Activated naive CD8-positive, alpha-beta T cell treated with anti-CD3 and anti-CD28 coated beads, Interleukin-2, amount 50 U/mL, for 24 hours (primary cell): ENCODE measurements around the gene TOX2.

Experiments
- ATAC-seq: fragments of 150-1000 bp; cut with Tn5 transposase; one replicate; pipeline ENCODE4 v1.10.0; 2021
- DNase-seq: peaks from one replicate; pipeline ENCODE4 v3.0.0; 2021
- H3K27ac Mint-ChIP-seq: one replicate; pipeline ENCODE4 v1.8.0; 2021; ENCODE audit warnings: mild to moderate bottlenecking, mixed read lengths
- H3K27me3 Mint-ChIP-seq: one replicate; pipeline ENCODE4 v1.8.0; 2021; ENCODE audit warnings: mixed read lengths
- H3K36me3 Mint-ChIP-seq: one replicate; pipeline ENCODE4 v1.8.0; 2021; ENCODE audit warnings: low read depth, mixed read lengths
- H3K4me1 Mint-ChIP-seq: one replicate; pipeline ENCODE4 v1.8.0; 2021; ENCODE audit warnings: mixed read lengths
- H3K4me3 Mint-ChIP-seq: one replicate; pipeline ENCODE4 v1.8.0; 2021; ENCODE audit warnings: mild to moderate bottlenecking, moderate library complexity, mixed read lengths
- H3K9me3 Mint-ChIP-seq: one replicate; pipeline ENCODE4 v1.8.0; 2021; ENCODE audit warnings: mixed read lengths

TOX2 gene

DNA sequence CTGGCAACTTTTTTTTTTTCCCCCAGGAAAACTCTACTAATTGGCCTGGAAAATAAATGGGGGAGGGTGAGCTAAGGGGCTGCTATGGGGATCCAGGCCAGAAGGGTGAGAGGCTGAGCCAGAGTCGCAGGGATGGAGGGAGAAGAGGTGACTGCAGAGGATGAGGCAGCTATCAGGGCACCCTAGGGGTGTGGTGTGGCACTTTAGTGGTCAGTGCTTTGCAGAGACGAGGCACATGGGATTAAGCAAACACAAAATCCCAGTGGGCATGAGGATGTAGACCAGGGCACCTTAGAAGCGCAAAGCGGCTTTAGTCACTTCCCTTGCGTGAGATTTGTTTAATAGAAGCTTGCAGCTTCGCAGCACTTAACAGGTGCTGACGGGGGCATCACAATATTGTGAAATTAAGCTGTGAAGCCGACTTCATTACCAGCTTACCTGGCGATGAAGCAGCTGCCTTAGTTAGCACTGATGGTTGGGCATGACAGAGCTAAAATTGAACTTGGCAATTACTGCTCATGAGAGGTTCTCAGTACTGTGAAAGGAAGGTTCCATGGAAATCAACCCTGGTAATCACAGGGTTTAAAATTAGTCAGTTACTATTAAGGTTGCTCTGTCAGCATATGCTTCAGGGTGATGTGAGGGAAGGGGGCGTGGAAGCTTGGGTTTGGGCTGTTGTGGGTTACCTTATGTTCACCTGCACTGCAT lies 26.0 kb downstream of the TOX2 start:
- Mint-ChIP-seq H3K4me1 (peaks cover 31% of the 10 kb centered on the region), H3K36me3 (no peaks in the 10 kb centered on the region)
- no peak for ATAC-seq

DNA sequence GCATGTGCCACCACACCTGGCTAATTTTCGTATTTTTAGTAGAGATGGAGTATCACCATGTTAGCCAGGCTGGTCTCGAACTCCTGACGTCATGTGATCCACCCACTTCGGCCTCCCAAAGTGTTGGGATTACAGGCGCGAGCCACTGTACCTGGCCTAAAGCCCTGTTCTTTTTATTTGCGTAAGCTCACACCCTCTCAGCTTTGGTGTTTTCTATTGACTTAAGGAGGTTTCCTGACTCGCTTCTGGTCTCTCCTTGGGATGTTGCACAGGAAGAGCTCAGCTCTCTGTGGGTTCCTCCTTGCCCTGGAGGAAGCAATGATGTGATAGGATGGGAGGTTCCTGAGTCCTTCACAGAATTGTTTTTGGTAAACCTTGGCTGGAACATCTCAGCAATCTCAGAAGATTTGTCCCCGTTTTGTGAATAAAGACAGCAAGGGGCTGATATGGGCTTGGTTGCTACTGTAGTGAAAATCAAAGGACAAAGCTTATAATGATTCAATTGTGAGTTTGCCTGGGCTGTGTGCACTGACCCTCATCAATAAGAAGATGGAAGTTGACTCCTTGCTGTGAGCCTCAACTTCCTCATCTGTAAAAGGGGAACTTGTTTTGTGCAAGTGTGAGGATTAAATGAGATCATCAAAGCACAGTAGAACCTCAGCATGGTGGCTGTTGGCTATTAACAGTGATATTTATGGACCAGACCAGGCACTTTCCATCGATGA lies 27.0 kb downstream of the TOX2 start:
- H3K9me3 Mint-ChIP-seq = no peaks in the 10 kb centered on the region
- H3K36me3 Mint-ChIP-seq = no peaks in the 10 kb centered on the region
- no peak for DNase-seq
- no peak overlapping the region for H3K4me3 Mint-ChIP-seq
- peaks cover 39% of the 10 kb centered on the region for H3K27me3 Mint-ChIP-seq
- H3K27ac Mint-ChIP-seq = no peak overlapping the region
- peaks cover 35% of the 10 kb centered on the region for H3K4me1 Mint-ChIP-seq
- ATAC-seq = no peak

More for the DNA sequence above, 26.0 kb downstream of the TOX2 start:
- Mint-ChIP-seq H3K27me3 (peaks cover 32% of the 10 kb centered on the region), H3K27ac (no peak overlapping the region), H3K4me3 (no peak overlapping the region), H3K9me3 (no peaks in the 10 kb centered on the region)
- DNase-seq = no peak

DNA sequence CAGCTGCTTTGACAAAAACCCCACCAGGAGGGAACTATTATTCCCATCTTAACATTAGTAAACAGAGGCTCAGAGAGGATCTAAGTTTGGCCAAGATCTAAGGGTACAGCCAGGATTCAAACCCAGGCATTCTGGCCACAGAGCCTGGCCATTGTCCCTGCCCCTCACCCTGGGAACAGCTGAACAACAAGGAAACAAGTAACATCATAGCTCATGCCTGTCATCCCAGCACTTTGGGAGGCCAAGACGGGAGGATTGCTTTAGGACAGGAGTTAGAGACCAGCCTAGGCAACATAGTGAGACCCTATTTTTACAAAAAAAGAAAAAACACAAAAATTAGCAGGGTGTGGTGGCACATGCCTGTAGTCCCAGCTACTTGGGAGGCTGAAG lies 27.5 kb downstream of the TOX2 start:
- H3K4me1 Mint-ChIP-seq = peaks cover 35% of the 10 kb centered on the region
- H3K36me3 Mint-ChIP-seq = no peaks in the 10 kb centered on the region
- H3K4me3 Mint-ChIP-seq = no peak overlapping the region
- DNase-seq = no peak
- H3K27ac Mint-ChIP-seq = no peak overlapping the region
- peak; percentile 4 for ATAC-seq
- H3K27me3 Mint-ChIP-seq = peaks cover 36% of the 10 kb centered on the region
- H3K9me3 Mint-ChIP-seq = no peaks in the 10 kb centered on the region

DNA sequence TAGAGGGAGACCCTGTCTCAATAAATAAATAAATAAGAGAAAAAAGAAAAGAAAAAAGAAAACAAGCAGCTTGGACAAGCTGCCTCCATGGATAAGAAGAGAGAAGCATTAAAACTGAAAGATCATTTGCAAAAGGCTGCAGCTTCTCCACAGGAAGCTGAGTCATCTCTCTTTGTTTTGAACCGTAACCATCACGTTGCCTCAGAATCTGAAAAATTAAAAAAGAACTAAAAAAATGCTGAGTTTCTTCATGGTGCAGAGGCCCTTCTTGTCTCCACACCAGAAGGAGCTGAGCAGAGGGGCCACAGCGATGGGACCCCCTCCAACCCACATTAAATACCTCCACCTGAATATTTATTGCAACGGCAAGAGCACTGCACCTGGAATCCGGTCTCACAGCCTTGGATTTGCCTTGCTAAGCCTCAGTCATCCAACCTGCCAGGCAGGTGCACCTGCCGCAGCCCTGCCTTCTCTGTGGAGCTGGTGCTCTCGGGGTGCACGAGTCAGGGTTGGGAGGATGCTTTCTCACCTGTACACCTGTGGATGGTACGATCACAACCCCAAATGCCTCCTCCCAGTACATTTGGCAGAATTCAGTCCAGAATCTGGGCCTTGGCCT lies 28.1 kb downstream of the TOX2 start:
- H3K4me3 Mint-ChIP-seq = no peak overlapping the region
- H3K9me3 Mint-ChIP-seq = no peaks in the 10 kb centered on the region
- no peak for DNase-seq
- H3K27me3 Mint-ChIP-seq = peaks cover 40% of the 10 kb centered on the region
- H3K4me1 Mint-ChIP-seq = peaks cover 39% of the 10 kb centered on the region
- no peaks in the 10 kb centered on the region for H3K36me3 Mint-ChIP-seq
- peak overlapping the region; percentile 44 for H3K27ac Mint-ChIP-seq
- ATAC-seq = peak; percentile 63

DNA sequence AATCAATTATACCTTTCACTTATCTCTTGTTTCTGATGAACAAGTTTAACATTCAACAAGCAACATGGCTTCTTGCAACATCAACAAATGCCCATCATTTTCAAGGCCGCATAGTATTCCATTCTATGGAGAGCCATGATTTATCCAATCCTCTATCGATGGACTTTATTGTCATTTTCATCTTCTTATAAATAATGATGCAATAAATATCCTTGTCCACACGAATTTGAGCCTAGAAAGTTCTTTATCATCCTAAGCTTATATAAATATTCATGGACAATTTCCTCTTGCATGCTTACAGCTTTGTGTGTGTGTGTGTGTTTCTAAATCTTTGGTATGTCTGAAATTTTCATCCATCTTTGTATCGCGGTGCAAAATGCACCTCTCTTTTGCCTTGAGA lies 29.1 kb downstream of the TOX2 start:
- ATAC-seq = no peak

DNA sequence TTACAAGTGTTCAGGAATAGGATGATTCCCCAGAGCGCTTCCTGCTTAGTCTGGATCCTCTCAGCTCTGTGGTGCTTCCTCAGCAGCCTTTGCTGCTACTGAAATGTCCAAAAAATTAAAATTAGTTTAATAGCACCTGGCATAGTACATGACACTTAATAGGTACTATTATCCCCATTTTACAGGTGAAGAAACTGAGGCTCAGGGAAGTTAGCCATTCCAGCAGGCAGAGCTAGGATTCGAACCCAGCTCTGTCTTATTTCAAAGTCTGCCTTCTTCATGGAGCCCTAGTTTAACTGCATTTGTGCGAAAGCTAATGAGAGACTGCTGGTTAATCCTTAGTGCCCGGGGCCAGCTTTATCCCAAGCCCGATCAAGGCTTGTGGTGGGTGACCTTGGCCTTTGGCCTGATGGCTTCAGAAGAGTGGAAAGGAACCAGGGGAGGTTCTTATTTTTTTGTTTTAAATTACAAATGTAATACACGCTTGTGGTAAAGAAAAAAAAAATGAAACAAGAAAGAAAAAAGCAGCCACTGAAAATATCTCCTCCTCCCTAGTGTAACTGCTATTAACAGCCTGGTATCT lies 30.1 kb downstream of the TOX2 start:
- no peaks in the 10 kb centered on the region for H3K9me3 Mint-ChIP-seq
- no peaks in the 10 kb centered on the region for H3K36me3 Mint-ChIP-seq
- peaks cover 50% of the 10 kb centered on the region for H3K4me1 Mint-ChIP-seq
- ATAC-seq = no peak
- peaks cover 50% of the 10 kb centered on the region for H3K27me3 Mint-ChIP-seq
- no peak overlapping the region for H3K27ac Mint-ChIP-seq
- DNase-seq = no peak
- no peak overlapping the region for H3K4me3 Mint-ChIP-seq

More for the DNA sequence above, 29.1 kb downstream of the TOX2 start:
- no peak overlapping the region for H3K4me3 Mint-ChIP-seq
- peaks cover 40% of the 10 kb centered on the region for H3K4me1 Mint-ChIP-seq
- no peak for DNase-seq
- no peaks in the 10 kb centered on the region for H3K36me3 Mint-ChIP-seq
- no peaks in the 10 kb centered on the region for H3K9me3 Mint-ChIP-seq
- peaks cover 43% of the 10 kb centered on the region for H3K27me3 Mint-ChIP-seq
- no peak overlapping the region for H3K27ac Mint-ChIP-seq

DNA sequence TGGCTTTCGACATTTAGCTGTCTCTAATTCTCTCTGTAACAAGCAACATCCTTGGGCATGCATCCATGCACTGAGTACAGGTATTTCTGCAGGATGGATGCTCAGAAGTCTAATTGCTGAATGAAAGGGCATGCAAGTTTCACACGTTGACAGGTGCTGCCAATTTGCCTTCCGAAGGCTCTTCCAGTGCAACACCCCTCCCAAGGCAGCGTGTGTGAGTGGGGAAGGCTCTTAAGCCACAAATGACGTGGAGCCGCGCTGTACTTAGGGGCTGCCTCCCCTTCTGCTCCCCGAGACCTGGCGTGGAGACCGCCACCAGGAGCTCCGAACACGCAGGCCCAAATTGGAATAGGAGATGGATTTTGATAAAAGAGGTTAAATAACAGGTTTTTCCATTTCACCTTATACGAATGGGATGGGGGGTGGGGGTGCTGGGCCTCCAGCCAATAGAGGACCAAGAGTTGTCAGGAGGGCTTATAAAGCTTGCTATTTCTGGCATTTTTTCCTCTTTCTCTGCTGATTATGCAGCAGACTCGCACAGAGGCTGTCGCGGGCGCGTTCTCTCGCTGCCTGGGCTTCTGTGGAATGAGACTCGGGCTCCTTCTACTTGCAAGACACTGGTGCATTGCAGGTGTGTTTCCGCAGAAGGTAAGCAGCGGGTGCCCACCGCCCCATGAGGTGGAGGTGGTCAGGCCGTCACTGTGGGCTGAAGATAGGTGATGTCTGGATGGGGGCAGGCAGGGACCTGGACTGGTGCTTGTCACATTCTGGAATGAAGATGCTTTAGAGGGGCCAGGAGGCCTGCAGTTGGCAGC lies 30.9 kb downstream of the TOX2 start:
- H3K27me3 Mint-ChIP-seq = peaks cover 42% of the 10 kb centered on the region
- peaks cover 59% of the 10 kb centered on the region for H3K4me1 Mint-ChIP-seq
- H3K36me3 Mint-ChIP-seq = no peaks in the 10 kb centered on the region
- DNase-seq (no peak), ATAC-seq (no peak)
- no peak overlapping the region for H3K4me3 Mint-ChIP-seq
- H3K9me3 Mint-ChIP-seq = no peaks in the 10 kb centered on the region
- H3K27ac Mint-ChIP-seq = no peak overlapping the region

DNA sequence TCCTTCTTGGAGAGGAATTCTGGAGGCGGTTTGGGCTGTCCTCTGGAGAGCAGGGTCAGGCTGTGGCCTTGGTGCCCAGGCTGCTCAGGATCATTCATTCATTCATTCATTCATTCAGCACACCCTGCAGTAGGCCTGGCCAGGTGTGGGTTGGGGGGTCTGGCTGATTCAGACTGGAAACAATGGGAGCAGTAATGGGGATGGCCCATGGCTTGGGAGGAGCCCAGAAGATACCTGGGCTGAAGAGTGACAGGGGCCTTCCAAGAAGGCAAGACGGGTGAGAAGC lies 31.5 kb downstream of the TOX2 start:
- peaks cover 38% of the 10 kb centered on the region for H3K27me3 Mint-ChIP-seq
- no peak for DNase-seq
- H3K36me3 Mint-ChIP-seq = no peaks in the 10 kb centered on the region
- H3K9me3 Mint-ChIP-seq = no peaks in the 10 kb centered on the region
- no peak overlapping the region for H3K27ac Mint-ChIP-seq
- peaks cover 58% of the 10 kb centered on the region for H3K4me1 Mint-ChIP-seq
- H3K4me3 Mint-ChIP-seq = no peak overlapping the region
- ATAC-seq = no peak

DNA sequence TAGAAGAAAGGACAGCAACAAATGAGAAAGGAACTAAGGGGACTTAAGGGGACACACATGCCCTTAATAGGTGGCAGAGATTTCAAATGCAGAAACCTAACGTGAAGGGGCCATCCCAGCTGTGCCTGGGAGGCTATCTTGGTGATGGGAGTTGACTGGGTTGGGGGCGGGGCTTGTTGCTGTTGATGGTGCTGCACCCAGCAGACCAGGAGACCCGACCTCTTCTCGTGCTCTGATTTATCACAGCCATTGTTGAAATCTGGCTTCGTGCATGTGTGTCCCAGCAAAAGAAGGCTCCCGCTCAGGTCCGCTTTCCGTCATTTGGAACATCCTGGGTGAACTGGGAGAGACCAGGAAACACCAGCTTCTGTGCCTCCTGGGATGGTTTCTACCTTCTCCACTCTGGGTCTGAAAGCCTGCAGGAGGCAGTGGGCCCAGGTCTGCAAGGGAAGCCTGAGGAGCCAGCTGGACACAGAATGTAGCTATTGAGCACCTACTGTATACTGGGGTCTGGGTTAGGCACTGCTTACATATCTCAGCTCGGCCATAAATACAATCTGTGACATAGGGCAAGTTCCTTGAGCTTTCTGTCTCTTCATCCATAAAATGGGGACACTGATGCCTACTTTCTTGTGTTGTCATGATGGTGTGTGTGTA lies 32.1 kb downstream of the TOX2 start:
- H3K9me3 Mint-ChIP-seq = no peaks in the 10 kb centered on the region
- DNase-seq = no peak
- H3K27ac Mint-ChIP-seq = no peak overlapping the region
- no peak overlapping the region for H3K4me3 Mint-ChIP-seq
- peaks cover 38% of the 10 kb centered on the region for H3K27me3 Mint-ChIP-seq
- ATAC-seq = no peak
- peaks cover 55% of the 10 kb centered on the region for H3K4me1 Mint-ChIP-seq
- no peaks in the 10 kb centered on the region for H3K36me3 Mint-ChIP-seq

DNA sequence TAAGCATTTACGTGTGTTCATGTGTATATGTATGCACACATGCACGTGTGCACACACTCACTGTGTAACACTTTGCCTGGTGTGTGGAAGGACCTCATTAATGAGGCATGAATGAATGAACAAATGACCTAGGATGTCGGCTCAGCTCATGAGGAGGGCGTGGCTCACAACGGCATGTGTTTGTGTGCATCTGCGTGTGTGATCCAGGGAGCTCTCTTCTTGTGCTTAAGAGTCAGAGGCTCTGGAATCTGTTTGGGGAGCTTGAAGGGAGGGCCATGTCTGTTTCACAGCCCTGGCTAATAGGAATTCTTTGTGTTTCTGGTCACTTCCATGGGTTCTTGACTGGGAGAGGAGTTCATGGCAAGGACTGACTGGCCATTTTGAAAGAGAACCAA lies 32.7 kb downstream of the TOX2 start:
- DNase-seq (no peak), ATAC-seq (no peak)
- peaks cover 38% of the 10 kb centered on the region for H3K27me3 Mint-ChIP-seq
- H3K9me3 Mint-ChIP-seq = no peaks in the 10 kb centered on the region
- peaks cover 53% of the 10 kb centered on the region for H3K4me1 Mint-ChIP-seq
- H3K27ac Mint-ChIP-seq = no peak overlapping the region
- H3K36me3 Mint-ChIP-seq = no peaks in the 10 kb centered on the region
- no peak overlapping the region for H3K4me3 Mint-ChIP-seq

DNA sequence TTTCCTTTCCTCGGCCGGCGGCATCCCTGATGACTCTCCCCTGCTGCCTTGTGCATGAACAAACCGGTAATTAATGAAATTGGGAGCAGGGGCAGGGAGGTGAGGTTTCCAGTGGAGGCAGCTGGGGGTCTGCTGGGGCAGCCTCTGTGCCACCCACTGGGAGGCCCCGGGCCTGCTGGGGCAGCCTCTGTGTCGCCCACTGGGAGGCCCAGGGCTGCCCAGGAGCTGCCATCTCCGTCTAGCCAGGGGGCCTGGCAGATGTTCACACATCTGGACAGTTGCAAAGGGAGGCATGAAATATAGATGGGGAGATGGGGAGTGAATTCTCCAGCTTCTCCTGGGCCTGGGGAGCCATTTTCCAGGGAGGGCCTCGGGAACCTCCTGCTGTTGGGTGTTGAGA lies 33.8 kb downstream of the TOX2 start:
- Mint-ChIP-seq H3K36me3 (no peaks in the 10 kb centered on the region), H3K4me3 (no peak overlapping the region), H3K4me1 (peaks cover 50% of the 10 kb centered on the region), H3K27me3 (peaks cover 46% of the 10 kb centered on the region), H3K9me3 (no peaks in the 10 kb centered on the region), H3K27ac (no peak overlapping the region)
- ATAC-seq (no peak), DNase-seq (no peak)

DNA sequence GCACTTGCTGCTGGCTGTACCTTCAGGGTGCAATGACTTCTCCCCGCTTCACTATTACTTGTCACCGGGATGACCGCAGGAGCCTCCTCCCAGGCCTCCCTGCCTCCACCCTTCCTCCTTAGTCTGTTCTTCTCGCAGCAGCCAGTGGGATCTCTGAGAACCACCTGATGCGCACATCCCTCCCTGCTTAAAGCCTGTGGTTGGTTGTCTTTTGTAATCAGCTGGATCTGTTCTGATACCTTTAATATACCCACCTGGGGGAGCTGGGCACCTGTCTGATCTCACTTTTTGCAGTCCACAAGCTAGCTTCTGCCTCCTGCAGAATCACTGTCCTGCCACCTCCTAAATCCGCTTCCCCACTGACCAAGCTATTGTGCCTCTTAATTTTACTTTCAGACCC lies 34.6 kb downstream of the TOX2 start:
- H3K9me3 Mint-ChIP-seq = no peaks in the 10 kb centered on the region
- H3K36me3 Mint-ChIP-seq = no peaks in the 10 kb centered on the region
- no peak overlapping the region for H3K4me3 Mint-ChIP-seq
- no peak overlapping the region for H3K27ac Mint-ChIP-seq
- H3K27me3 Mint-ChIP-seq = peaks cover 48% of the 10 kb centered on the region
- peaks cover 57% of the 10 kb centered on the region for H3K4me1 Mint-ChIP-seq
- ATAC-seq = no peak
- DNase-seq = no peak

DNA sequence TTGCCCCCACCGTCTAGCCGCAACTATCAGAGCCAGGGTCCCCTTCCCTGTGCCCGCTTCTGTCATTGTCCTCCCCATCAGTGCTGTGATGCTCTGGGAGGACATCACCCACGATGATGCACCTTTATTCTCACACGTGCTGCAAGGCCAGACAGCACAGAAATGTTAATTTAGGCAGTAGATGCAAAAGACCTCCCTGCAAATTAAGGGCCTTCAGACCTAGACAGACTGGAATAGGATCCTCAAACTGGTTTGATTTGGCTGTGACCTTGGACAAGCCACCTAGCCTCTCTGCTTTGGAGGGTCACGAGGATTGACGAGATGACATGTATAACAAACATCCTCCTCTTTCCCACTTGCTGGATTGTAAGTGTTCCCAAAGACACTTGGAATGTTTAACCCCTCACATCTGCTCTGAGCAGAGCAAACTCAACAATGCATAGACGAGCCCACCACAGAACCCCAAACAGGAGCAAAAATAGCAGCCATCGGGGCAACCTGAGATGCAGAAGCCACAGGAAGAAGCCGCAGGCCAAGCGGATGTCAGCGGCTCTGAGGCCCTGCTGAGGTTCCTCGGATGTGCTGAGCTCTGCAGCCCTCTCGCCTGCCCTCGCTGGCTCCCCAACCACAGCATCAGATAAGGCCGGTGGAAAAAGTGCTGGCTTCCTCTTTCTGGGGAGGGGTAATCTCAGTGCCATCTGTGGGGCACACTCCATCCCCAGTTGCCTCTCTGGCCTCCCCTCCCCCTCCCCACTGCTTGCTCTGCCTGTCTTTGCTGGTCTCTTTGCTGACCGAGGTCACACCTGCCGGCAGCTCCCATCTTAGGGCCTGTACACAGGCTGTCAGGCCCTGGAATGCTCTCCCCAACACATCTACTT lies 35.3 kb downstream of the TOX2 start:
- Mint-ChIP-seq H3K36me3 (no peaks in the 10 kb centered on the region), H3K27ac (peak overlapping the region; percentile 43)

More for the DNA sequence above, 35.3 kb downstream of the TOX2 start:
- Mint-ChIP-seq H3K27me3 (peaks cover 51% of the 10 kb centered on the region), H3K4me1 (peaks cover 64% of the 10 kb centered on the region), H3K9me3 (no peaks in the 10 kb centered on the region), H3K4me3 (peak overlapping the region; percentile 25)
- peak; percentile 80 for ATAC-seq
- DNase-seq = peak; percentile 76
